Naive B cell (primary cell): Measurements from ENCODE around the gene HNRNPA1. TPM values are rescaled to one million over a fixed set of nuclear protein-coding genes. Genes with fewer than 3 reads are reported as not detected.
"Not testable (repeated sequence)": the region's sequence is repeated elsewhere in the genome, so short reads cannot be mapped to it uniquely, and the experiment has no call there.

Experiments used
- ATAC-seq, 2 donors: fragments of 150-1000 bp; cut with Tn5 transposase; 2 replicates each; pipeline ENCODE4 v1.10.0; 2021; ENCODE audit warnings: low read depth in 2 of 2, mild to moderate bottlenecking in 2 of 2, moderate library complexity in 2 of 2
- DNase-seq: peaks from one replicate; pipeline ENCODE4 v3.0.0; 2022
- H3K27ac Mint-ChIP-seq, 6 donors: one replicate each; pipeline ENCODE4 v1.8.0; 2020 to 2022; ENCODE audit warnings: mild to moderate bottlenecking in 6 of 6, mixed read lengths in 6 of 6, moderate library complexity in 5 of 6, inconsistent platforms in 2 of 6
- H3K27me3 Mint-ChIP-seq, 3 donors: one replicate each; pipeline ENCODE4 v1.8.0; 2021 to 2022; ENCODE audit warnings: mixed read lengths in 3 of 3, mild to moderate bottlenecking in 1 of 3
- H3K36me3 Mint-ChIP-seq, 2 donors: one replicate each; pipeline ENCODE4 v1.8.0; 2020 to 2022; ENCODE audit warnings: mixed read lengths in 2 of 2, inconsistent platforms in 1 of 2, mild to moderate bottlenecking in 1 of 2
- H3K4me1 Mint-ChIP-seq, 3 donors: one replicate each; pipeline ENCODE4 v1.8.0; 2020 to 2022; ENCODE audit warnings: mixed read lengths in 3 of 3, inconsistent platforms in 1 of 3, mild to moderate bottlenecking in 1 of 3, moderate library complexity in 1 of 3
- H3K4me3 Mint-ChIP-seq, 8 donors: one replicate each; pipeline ENCODE4 v1.8.0; 2020 to 2022; ENCODE audit warnings: mild to moderate bottlenecking in 8 of 8, mixed read lengths in 8 of 8, moderate library complexity in 8 of 8, inconsistent platforms in 2 of 8
- H3K9me3 Mint-ChIP-seq, 7 donors: one replicate each; pipeline ENCODE4 v1.8.0; 2020 to 2022; ENCODE audit warnings: mixed read lengths in 7 of 7, mild to moderate bottlenecking in 5 of 7, inconsistent platforms in 2 of 7, moderate library complexity in 1 of 7
- polyA plus RNA-seq, 6 donors: library from polyadenylated mRNA; unstranded; fragments of 300-500 nt; fragmentation: Illumina TruSeq; gene quantifications; one replicate each; pipeline ENCODE4 v1.2.3, GENCODE V29; 2021; ENCODE audit warnings: low read depth in 6 of 6

The HNRNPA1 gene
- 100 to 1,000 TPM; 658 to 830 (median 791) TPM for polyA plus RNA-seq

DNA sequence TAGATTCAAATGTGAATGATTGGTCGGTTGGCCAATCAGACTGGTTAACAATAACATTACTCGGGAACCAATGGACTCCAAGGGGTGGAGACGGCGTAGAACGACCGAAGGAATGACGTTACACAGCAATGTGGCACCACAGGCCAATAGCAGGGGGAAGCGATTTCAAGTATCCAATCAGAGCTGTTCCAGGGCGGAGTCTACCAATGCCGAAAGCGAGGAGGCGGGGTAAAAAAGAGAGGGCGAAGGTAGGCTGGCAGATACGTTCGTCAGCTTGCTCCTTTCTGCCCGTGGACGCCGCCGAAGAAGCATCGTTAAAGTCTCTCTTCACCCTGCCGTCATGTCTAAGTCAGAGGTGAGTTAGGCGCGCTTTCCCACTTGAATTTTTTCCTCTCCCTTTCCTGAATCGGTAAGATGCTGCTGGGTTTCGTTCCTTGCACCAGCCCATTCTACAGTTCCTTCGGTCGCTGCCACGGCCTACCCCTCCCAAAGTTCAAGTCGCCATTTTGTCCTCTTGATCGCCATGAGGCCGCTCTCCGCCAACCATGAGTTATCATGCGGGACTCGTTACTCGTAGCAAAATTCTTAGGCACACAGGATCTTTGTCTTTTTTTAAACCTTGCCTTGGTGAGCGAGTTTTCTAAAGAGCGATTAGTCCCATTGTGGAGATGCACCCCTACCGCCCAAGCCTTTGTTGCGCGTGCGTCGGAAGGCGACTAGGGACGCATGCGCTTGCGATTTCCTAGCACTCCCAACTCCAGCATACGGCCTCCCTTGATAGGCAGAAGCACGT is at the start of gene HNRNPA1:
Gene HNRNPA1, plus strand, starts transcription at position 259 of the 793 bp plus-strand sequence. Its CDS starts 82 bp downstream, at position 341.
- Mint-ChIP-seq H3K27ac (no peak within 1 kb of the TSS), H3K9me3 (no peaks in the 10 kb centered on the region), H3K36me3 (peaks cover 19 to 20% of the 10 kb centered on the region in 2 donors), H3K27me3 (no peaks in the 10 kb centered on the region), H3K4me3 (no peak within 1 kb of the TSS), H3K4me1 (peaks cover 18 to 52% (median 25%) of the 10 kb centered on the region in 3 donors)
- peak; percentile 80 to 82 for ATAC-seq
- DNase-seq = peak; percentile 97

DNA sequence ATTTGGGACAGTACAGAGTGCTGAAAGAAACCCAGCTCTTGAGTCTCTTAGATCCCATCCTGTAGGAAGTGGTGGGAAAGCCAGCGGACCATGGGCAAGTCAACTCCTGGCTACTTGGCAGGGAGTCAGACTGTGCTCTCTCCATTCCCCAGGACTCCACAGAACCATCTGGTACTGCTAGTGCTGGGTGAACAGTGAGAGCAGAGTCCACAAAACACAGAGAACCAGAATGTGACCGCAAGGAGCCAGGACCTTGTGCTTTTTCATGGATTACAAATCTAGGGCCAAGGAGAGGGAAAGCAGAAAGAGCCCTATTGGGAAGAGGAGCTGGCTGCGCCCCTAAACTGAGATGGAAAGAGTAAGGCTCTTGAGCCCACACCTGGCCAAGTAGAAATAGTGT is 49.3 kb upstream of the HNRNPA1 start:
- H3K4me3 Mint-ChIP-seq, DNase-seq, H3K9me3 Mint-ChIP-seq, H3K36me3 Mint-ChIP-seq, H3K27me3 Mint-ChIP-seq, ATAC-seq: not testable (repeated sequence)
- Mint-ChIP-seq H3K4me1 (peaks cover 22 to 33% (median 33%) of the 10 kb centered on the region in 3 donors), H3K27ac (peak overlapping the region in 2 of 6 donors; percentile 86 to 91)

DNA sequence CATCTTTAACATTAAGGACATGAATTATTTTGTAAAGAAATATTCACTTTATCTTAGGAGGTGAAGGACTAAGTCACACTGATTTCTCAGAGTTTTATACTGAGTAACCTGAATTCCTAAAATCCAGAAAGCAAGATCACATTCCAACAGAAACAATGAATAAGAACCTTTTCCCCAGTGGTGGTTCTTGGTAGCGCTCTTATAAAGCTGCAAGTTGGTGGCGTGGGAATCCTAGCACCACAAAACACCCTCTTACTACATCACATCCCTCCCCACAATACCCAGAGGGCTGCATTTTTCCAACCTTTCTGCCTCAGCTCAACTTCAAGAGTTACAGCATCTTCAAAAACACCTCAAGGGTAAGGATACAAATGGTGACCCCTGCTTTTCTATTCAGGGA is 47.7 kb upstream of the HNRNPA1 start:
- Mint-ChIP-seq H3K27me3 (no peaks in the 10 kb centered on the region), H3K4me3 (no peak overlapping the region), H3K9me3 (no peaks in the 10 kb centered on the region), H3K27ac (no peak overlapping the region), H3K4me1 (peaks cover 16 to 26% (median 24%) of the 10 kb centered on the region in 3 donors), H3K36me3 (no peaks in the 10 kb centered on the region)
- ATAC-seq (no peak), DNase-seq (no peak)

DNA sequence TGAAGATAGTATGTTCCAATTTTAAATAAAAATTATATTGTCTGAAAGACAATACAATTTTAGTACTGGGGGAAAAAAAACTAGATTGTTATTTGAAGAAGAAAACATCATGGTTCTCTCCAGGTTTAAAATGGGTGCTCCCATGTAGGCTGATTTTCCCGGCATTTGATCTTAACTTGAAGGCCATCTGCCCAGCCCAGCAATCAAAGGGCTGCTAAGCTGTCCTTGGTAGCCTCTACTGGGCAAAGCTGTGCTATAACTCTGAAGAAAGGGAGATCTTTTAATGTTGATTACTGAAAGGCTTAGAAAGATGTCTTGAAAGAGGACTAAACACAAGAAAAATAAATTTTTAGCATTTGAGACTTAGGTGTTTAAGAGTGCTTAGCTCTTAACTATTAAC is 42.0 kb upstream of the HNRNPA1 start:
- H3K27me3 Mint-ChIP-seq = no peaks in the 10 kb centered on the region
- no peaks in the 10 kb centered on the region for H3K36me3 Mint-ChIP-seq
- no peak overlapping the region for H3K4me3 Mint-ChIP-seq
- ATAC-seq (no peak), DNase-seq (no peak)
- peak overlapping the region in 1 of 6 donors; percentile 16 for H3K27ac Mint-ChIP-seq
- no peaks in the 10 kb centered on the region for H3K9me3 Mint-ChIP-seq
- no peaks in the 10 kb centered on the region for H3K4me1 Mint-ChIP-seq

DNA sequence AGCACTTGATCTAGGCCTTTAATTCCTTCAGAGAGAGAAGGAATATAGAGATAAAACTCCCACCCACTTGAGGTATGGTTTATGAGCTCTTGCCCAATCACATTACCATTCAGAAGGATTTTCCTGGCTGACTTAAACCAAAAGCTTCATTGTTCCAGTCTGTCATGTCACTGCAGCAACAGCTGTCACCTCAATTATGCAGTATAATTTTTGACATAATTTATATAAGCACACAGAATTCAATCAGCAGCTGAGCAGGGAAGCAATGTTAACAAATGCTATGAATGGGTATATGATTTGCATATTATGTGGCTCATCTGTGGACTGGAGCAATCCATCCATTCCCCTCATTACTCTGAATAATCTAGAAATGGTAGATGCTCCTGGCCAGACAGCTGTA is 40.9 kb upstream of the HNRNPA1 start:
- no peaks in the 10 kb centered on the region for H3K9me3 Mint-ChIP-seq
- ATAC-seq (no peak), DNase-seq (no peak)
- H3K4me1 Mint-ChIP-seq = no peaks in the 10 kb centered on the region
- no peak overlapping the region for H3K4me3 Mint-ChIP-seq
- H3K27me3 Mint-ChIP-seq = no peaks in the 10 kb centered on the region
- no peak overlapping the region for H3K27ac Mint-ChIP-seq
- no peaks in the 10 kb centered on the region for H3K36me3 Mint-ChIP-seq

DNA sequence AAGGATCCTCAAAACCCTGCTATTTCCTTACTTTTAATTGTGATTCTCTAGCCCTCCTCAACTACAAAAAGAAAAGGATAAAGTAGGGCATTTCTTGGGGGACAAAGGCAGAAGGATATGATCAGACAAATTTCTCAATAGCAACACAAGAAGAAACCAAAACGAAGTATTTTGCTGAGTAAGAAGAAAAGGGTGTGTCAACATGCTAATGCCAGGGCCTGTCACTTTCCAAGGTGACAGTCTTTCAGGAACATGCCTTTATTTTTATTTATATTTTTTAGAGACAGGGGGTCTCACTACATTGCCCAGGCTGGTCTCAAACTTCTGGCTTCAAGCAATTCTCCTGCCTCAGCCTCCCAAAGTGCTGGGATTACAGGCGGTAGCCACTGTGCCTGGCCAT is 40.4 kb upstream of the HNRNPA1 start:
- no peaks in the 10 kb centered on the region for H3K4me1 Mint-ChIP-seq
- ATAC-seq (no peak), DNase-seq (no peak)
- no peaks in the 10 kb centered on the region for H3K36me3 Mint-ChIP-seq
- H3K27me3 Mint-ChIP-seq = no peaks in the 10 kb centered on the region
- no peak overlapping the region for H3K4me3 Mint-ChIP-seq
- H3K27ac Mint-ChIP-seq = peak overlapping the region in 1 of 6 donors; percentile 18
- no peaks in the 10 kb centered on the region for H3K9me3 Mint-ChIP-seq

DNA sequence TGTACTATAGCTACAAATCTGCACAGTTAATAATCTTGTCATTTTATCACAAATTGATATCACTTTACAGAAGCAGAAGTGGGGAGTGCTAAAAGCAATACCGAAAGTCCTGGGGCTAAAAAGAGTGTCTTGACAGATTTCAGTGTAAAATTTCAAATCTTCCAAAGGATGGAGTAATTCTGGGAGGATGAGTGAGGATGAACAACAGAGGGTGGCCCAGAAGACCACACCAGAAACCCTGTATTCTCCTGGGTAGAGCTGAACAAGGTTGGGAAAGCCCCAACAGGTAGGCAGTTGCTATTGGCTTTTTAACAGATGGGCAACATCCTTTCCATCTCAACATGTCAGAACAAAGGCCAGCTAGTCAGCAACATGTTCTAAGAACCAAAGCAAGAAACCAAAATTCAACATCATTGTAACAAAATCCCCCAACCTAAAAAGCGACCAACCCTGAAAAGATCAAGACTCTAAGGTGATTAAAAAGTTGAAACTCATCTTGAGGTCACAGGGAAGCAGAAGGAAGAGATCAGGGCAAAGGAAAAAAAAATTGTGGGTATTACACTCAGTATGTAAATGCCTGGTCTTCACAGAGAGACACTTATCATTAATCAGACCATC is 39.4 kb upstream of the HNRNPA1 start:
- DNase-seq (no peak), ATAC-seq (no peak)
- no peaks in the 10 kb centered on the region for H3K9me3 Mint-ChIP-seq
- peak overlapping the region in 3 of 6 donors; percentile 4 to 88 (median 10) for H3K27ac Mint-ChIP-seq
- H3K36me3 Mint-ChIP-seq = peaks cover 0 to 4% of the 10 kb centered on the region in 2 donors
- no peaks in the 10 kb centered on the region for H3K4me1 Mint-ChIP-seq
- H3K27me3 Mint-ChIP-seq = no peaks in the 10 kb centered on the region
- H3K4me3 Mint-ChIP-seq = no peak overlapping the region

DNA sequence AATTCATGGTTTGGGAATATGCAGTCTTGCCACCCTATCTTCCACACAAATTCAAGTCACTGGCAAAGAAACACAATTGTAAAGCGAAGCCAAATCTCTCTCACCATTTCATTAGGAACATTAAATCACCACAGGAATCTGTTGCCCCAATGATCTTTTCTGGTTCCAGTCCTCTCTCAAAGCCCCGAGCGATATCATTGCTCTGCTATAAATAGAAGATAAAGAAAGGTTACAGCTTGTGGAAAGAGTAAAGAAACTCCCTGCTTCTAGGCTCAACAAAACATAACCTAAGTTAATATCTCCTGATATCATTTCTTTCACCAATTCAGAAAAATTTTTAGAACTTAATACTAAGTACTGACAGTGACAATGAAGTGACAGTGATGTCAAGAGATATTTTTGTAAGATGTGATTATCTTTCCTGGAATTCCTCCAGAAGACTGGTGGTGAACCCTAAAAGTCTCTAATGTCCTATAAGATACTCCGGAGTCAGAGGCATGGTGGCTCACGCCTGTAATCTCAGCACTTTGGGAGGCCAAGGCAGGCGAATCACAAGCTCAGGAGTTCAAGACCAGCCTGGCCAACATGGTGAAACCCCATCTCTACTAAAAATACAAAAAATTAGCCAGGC is 34.4 kb upstream of the HNRNPA1 start:
- Mint-ChIP-seq H3K4me3 (no peak overlapping the region), H3K36me3 (peaks cover 5 to 18% of the 10 kb centered on the region in 2 donors), H3K27ac (no peak overlapping the region), H3K27me3 (no peaks in the 10 kb centered on the region), H3K9me3 (no peaks in the 10 kb centered on the region), H3K4me1 (peaks cover 0 to 7% (median 4%) of the 10 kb centered on the region in 3 donors)
- no peak for DNase-seq
- ATAC-seq = no peak

DNA sequence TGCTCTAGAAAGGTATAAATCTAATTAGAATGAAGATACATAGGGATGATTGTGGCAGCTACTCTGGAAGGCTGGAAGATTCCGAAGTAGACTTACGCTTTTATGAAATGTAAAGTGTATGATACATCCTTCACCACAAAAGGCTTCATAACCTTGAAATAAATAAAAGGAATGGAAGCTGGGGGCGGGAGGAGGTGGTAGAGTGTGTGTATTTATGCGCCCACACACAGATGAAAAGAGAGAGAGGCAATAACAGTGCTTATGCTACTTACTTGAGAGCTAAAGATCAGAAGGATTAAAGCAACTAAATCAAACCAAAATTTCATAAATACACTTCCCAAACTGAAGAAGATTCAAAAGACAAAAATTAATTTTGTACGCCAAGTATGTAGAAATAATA is 31.0 kb upstream of the HNRNPA1 start:
- DNase-seq (no peak), ATAC-seq (no peak)
- peak overlapping the region in 1 of 6 donors; percentile 33 for H3K27ac Mint-ChIP-seq
- H3K27me3 Mint-ChIP-seq = no peaks in the 10 kb centered on the region
- H3K4me1 Mint-ChIP-seq = peaks cover 4 to 19% (median 10%) of the 10 kb centered on the region in 3 donors
- H3K36me3 Mint-ChIP-seq = peaks cover 5 to 18% of the 10 kb centered on the region in 2 donors
- H3K9me3 Mint-ChIP-seq = no peaks in the 10 kb centered on the region
- peak overlapping the region in 2 of 8 donors; percentile 63 to 77 for H3K4me3 Mint-ChIP-seq

DNA sequence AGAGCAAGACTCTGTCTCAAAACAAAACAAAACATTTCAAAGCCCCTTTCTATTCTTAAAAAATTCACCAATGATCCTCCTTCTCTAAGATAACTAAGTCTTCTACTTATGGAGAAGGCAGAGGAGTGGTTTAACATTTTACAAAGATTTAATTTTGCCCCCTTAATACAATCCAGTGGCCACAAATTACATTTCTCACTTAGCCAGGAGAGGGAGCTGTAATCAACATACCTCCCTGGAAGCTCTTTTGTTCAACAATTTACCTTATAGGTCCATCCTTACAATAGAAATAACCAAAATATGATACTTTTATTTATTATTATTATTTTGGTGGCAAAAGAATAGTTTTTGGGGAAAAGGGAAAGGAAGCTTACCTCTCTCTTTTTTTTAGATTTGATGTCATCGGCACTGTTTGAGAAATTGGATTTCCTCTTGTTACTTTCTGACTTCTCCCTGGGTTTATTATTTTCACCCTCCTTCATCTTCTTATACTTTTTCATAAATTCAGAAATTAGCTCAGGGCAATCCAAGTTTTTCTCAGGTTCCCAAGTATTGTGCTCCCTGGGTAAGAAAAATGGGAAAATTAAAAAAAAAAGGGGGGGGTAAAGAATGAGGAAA is 28.8 kb upstream of the HNRNPA1 start:
- ATAC-seq = peak; percentile 71 to 72
- Mint-ChIP-seq H3K27me3 (no peaks in the 10 kb centered on the region), H3K36me3 (peaks cover 5 to 16% of the 10 kb centered on the region in 2 donors), H3K4me3 (peak overlapping the region in 1 of 8 donors; percentile 56), H3K9me3 (no peaks in the 10 kb centered on the region), H3K4me1 (peaks cover 4 to 19% (median 10%) of the 10 kb centered on the region in 3 donors), H3K27ac (peak overlapping the region in 1 of 6 donors; percentile 11)
- peak; percentile 35 for DNase-seq

DNA sequence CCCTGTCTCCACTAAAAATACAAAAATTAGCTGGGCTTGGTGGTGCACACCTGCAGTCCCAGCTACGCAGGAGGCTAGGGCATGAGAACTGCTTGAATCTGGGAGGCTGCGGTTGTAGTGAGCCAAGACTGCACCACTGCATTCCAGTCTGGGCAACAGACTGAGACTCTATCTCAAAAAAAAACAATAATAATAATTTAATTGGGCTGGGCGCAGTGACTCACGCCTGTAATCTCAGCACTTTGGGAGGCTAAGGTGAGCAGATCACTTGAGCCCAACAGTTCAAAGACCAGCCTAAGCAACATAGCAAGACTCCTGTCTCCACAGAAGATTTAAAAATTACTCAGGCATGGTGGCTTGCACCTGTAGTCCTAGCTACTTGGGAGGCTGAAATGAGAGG is 27.3 kb upstream of the HNRNPA1 start:
- no peaks in the 10 kb centered on the region for H3K27me3 Mint-ChIP-seq
- H3K36me3 Mint-ChIP-seq = peaks cover 5 to 13% of the 10 kb centered on the region in 2 donors
- DNase-seq (no peak), ATAC-seq (no peak)
- H3K27ac Mint-ChIP-seq = no peak overlapping the region
- H3K9me3 Mint-ChIP-seq = no peaks in the 10 kb centered on the region
- no peak overlapping the region for H3K4me3 Mint-ChIP-seq
- peaks cover 7 to 19% (median 10%) of the 10 kb centered on the region in 3 donors for H3K4me1 Mint-ChIP-seq

DNA sequence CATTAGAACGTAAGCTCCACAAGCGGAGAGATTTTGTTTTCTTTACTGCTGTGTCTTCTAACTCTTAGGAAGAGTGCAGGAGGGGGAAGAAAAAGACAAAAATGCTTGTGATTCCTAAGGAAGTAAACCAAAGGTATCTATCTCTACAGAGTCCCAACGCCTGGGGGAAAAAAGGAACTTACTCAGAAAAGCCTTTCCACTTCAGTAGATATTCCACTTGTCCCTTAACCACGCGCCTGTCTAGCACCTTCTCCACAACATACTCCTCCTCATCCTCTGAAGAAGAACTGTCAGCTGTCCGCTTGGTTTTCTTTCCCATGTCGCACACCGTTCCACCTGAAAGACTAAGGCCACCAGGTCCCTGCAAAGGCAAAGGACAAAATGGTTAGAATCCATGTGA is 23.2 kb upstream of the HNRNPA1 start:
- H3K4me1 Mint-ChIP-seq = peaks cover 16 to 29% (median 21%) of the 10 kb centered on the region in 3 donors
- peaks cover 0 to 4% of the 10 kb centered on the region in 2 donors for H3K36me3 Mint-ChIP-seq
- H3K27me3 Mint-ChIP-seq = no peaks in the 10 kb centered on the region
- H3K4me3 Mint-ChIP-seq = no peak overlapping the region
- peak overlapping the region in 5 of 6 donors; percentile 9 to 65 (median 12) for H3K27ac Mint-ChIP-seq
- no peaks in the 10 kb centered on the region for H3K9me3 Mint-ChIP-seq
- DNase-seq (no peak), ATAC-seq (no peak)

DNA sequence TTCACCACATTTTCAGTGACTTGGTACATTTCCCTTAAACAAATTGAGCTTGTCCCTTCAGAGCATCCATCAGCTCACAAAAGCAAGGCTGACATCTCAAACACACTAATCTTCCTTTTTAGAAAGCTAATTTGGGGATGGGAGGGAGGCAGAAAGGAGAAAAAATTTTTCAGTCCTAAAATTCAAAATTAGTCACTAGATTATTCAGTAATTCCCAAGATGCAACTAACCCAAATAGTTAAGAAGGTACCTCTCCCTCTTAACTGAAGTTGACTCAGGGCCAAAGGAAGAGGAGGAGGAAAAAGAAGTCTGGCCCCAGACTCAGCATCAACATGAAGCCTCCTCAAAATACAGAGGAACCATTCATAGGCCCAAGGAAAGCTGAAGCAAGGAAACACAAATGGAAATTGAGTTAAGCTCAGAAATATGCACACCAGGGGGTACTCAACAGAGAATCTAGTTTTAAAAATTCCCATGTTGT is 22.3 kb upstream of the HNRNPA1 start:
- peaks cover 16 to 28% (median 21%) of the 10 kb centered on the region in 3 donors for H3K4me1 Mint-ChIP-seq
- DNase-seq (no peak), ATAC-seq (no peak)
- no peaks in the 10 kb centered on the region for H3K27me3 Mint-ChIP-seq
- H3K36me3 Mint-ChIP-seq = peaks cover 0 to 4% of the 10 kb centered on the region in 2 donors
- H3K4me3 Mint-ChIP-seq = no peak overlapping the region
- peak overlapping the region in 3 of 6 donors; percentile 44 to 70 (median 62) for H3K27ac Mint-ChIP-seq
- H3K9me3 Mint-ChIP-seq = no peaks in the 10 kb centered on the region
